Smooth muscle cell (in vitro differentiated cells): ENCODE measurements around the gene DISP2. TPM values are rescaled to one million over a fixed set of nuclear protein-coding genes. Genes with fewer than 3 reads are reported as not detected.
A peak's percentile ranks its signal among the peaks of the same experiment; 100 is the strongest.

ENCODE experiments used
- DNase-seq: peaks from one replicate; lab custom pipeline; 2025; ENCODE audit not compliant: unreplicated experiment; lab: John Stamatoyannopoulos, UW
- H2AFZ ChIP-seq: fragments of 200-600 bp; sonication (generic); 2 replicates; pipeline ENCODE4 v1.6.0; 2016; ENCODE audit warnings: antibody characterized with exemption, low read depth, mild to moderate bottlenecking
- H3F3A ChIP-seq: fragments of 200-600 bp; sonication (generic); 2 replicates; pipeline ENCODE4 v1.6.0; 2017; ENCODE audit warnings: antibody characterized with exemption, low read depth
- H3K27ac ChIP-seq: fragments of 200-600 bp; sonication (generic); 2 replicates; pipeline ENCODE4 v1.5.1; 2016; ENCODE audit warnings: low read depth, mild to moderate bottlenecking
- H3K27me3 ChIP-seq: fragments of 200-600 bp; sonication (generic); 2 replicates; pipeline ENCODE4 v1.6.1; 2016; ENCODE audit warnings: low read depth, mild to moderate bottlenecking
- H3K36me3 ChIP-seq: fragments of 200-600 bp; sonication (generic); 2 replicates; pipeline ENCODE4 v1.5.1; 2016; ENCODE audit warnings: low read depth
- H3K4me1 ChIP-seq: fragments of 200-600 bp; sonication (generic); 2 replicates; pipeline ENCODE4 v1.5.1; 2016; ENCODE audit warnings: low read depth
- H3K4me2 ChIP-seq: fragments of 200-600 bp; sonication (generic); 2 replicates; pipeline ENCODE4 v1.6.0; 2016; ENCODE audit warnings: mild to moderate bottlenecking
- H3K4me3 ChIP-seq: fragments of 200-600 bp; sonication (generic); 2 replicates; pipeline ENCODE4 v1.5.1; 2016; ENCODE audit warnings: mild to moderate bottlenecking
- H3K79me2 ChIP-seq: fragments of 200-600 bp; sonication (generic); 2 replicates; pipeline ENCODE4 v1.6.0; 2016; ENCODE audit warnings: low read depth, mild to moderate bottlenecking
- H3K9ac ChIP-seq: fragments of 200-600 bp; sonication (generic); 2 replicates; pipeline ENCODE4 v1.6.0; 2016; ENCODE audit warnings: low read depth
- H3K9me3 ChIP-seq: fragments of 200-600 bp; sonication (generic); replicated peaks from 2 replicates; pipeline ENCODE4 v1.5.1; 2016; ENCODE audit warnings: low read depth
- H4K20me1 ChIP-seq: fragments of 200-600 bp; sonication (generic); 2 replicates; pipeline ENCODE4 v1.6.0; 2016; ENCODE audit warnings: low read depth
- WGBS: methylation state at CpG from one replicate; pipeline ENCODE4 v1.1.7; 2016; ENCODE audit warnings: low lambda C conversion rate; 5-methylcytosine and 5-hydroxymethylcytosine counted together
- polyA plus RNA-seq: library from polyadenylated mRNA; unstranded; fragments of >200 nt; fragmentation: Nextera tagmentation; extraction: Ambion mirVana; gene quantifications from 2 replicates; pipeline ENCODE4 v1.2.1, GENCODE V29; 2016
- total RNA-seq: library from RNA; depleted of rRNA; stranded (reverse); fragments of >200 nt; gene quantifications from 2 replicates; pipeline ENCODE4 v1.2.3, GENCODE V29; 2014
- TF ChIP-seq, protein P1 (sequence below): fragments of 200-600 bp; sonication (generic); IDR thresholded peaks from 2 replicates; pipeline ENCODE4 v1.5.1; 2017; ENCODE audit warnings: borderline replicate concordance, mild to moderate bottlenecking, antibody characterized with exemption; ENCODE audit not compliant: insufficient read depth, poor library complexity, severe bottlenecking

DISP2 gene
- total and polyA plus RNA-seq, 2 experiments from 2014 or later: 0.46 to 0.58 TPM

DNA sequence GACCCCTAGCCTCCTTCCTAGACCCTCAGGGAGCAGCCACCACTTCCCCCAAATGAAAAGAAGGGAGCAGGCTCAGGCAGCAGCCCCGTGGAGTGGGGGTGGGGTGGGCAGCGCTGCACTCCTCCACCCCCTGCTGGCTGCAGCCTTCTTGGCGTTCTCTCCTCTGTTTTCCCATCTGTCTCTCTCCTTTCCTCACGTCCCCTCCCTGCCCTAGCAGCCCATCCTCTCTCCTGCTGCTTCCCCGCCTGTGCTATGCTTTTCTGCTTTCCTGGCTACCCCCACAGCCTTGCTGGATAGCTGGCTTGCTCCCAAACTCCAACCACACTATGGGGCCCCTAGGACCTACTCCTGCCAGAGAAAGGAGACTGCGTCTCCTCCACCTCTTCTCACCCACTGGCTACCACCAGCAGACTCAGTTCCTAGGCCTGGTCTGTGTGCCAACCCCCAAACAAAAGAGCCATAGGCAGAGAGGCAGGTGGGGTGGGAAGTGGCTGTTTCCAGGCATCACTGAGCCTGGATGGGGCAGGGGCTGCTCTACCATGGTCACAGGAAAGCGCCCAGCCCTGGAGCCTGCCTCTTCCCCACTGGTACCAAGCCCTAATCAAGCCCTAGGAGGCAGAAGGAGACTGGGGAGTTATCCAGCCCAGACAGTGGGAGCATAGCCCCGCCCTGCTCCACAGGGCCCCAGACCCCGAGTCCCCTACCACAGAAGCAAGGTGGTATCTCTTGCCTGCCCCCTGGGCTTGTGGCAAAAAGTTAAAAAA is 3.4 kb upstream of the DISP2 start:
- 42% methylated on average over 8 of the region's 9 CpGs for WGBS
- no peaks in the 10 kb centered on the region for H3F3A ChIP-seq
- H3K27ac ChIP-seq: no peak overlapping the region
- no peak overlapping the region for H3K9ac ChIP-seq
- H3K27me3 ChIP-seq: no peaks in the 10 kb centered on the region
- TF ChIP-seq, protein P1, sequence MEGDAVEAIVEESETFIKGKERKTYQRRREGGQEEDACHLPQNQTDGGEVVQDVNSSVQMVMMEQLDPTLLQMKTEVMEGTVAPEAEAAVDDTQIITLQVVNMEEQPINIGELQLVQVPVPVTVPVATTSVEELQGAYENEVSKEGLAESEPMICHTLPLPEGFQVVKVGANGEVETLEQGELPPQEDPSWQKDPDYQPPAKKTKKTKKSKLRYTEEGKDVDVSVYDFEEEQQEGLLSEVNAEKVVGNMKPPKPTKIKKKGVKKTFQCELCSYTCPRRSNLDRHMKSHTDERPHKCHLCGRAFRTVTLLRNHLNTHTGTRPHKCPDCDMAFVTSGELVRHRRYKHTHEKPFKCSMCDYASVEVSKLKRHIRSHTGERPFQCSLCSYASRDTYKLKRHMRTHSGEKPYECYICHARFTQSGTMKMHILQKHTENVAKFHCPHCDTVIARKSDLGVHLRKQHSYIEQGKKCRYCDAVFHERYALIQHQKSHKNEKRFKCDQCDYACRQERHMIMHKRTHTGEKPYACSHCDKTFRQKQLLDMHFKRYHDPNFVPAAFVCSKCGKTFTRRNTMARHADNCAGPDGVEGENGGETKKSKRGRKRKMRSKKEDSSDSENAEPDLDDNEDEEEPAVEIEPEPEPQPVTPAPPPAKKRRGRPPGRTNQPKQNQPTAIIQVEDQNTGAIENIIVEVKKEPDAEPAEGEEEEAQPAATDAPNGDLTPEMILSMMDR: peak; percentile 44
- H3K79me2 ChIP-seq: no peaks in the 10 kb centered on the region
- no peaks in the 10 kb centered on the region for H3K36me3 ChIP-seq
- H2AFZ ChIP-seq: no peak overlapping the region
- H3K9me3 ChIP-seq: no peaks in the 10 kb centered on the region
- H4K20me1 ChIP-seq: no peaks in the 10 kb centered on the region
- no peak overlapping the region for H3K4me2 ChIP-seq
- DNase-seq: peak; percentile 7
- no peaks in the 10 kb centered on the region for H3K4me1 ChIP-seq
- no peak overlapping the region for H3K4me3 ChIP-seq

GRCh38 chr15:40355976-40356585 is 1.9 kb upstream of the DISP2 start:
- no peaks in the 10 kb centered on the region for H4K20me1 ChIP-seq
- H3K9ac ChIP-seq: no peak overlapping the region
- no peak overlapping the region for H3K27ac ChIP-seq
- TF ChIP-seq, protein P1: no peak
- no peak overlapping the region for H3K4me2 ChIP-seq
- no peaks in the 10 kb centered on the region for H3K79me2 ChIP-seq
- H3F3A ChIP-seq: no peaks in the 10 kb centered on the region
- H3K27me3 ChIP-seq: peaks cover 5% of the 10 kb centered on the region
- no peaks in the 10 kb centered on the region for H3K36me3 ChIP-seq
- H3K4me1 ChIP-seq: no peaks in the 10 kb centered on the region
- H3K9me3 ChIP-seq: no peaks in the 10 kb centered on the region
- no peak for DNase-seq
- 97% methylated on average over 5 of the region's 5 CpGs for WGBS
- H2AFZ ChIP-seq: no peak overlapping the region
- H3K4me3 ChIP-seq: no peak overlapping the region

GRCh38 chr15:40357246-40357645 is 773 bp upstream of the DISP2 start:
- H3K27me3 ChIP-seq: peaks cover 12% of the 10 kb centered on the region
- no peak overlapping the region for H2AFZ ChIP-seq
- no peak overlapping the region for H3K9ac ChIP-seq
- no peaks in the 10 kb centered on the region for H4K20me1 ChIP-seq
- H3K27ac ChIP-seq: no peak overlapping the region
- no peak for DNase-seq
- H3K4me2 ChIP-seq: peak overlapping the region; percentile 96
- WGBS: 79% methylated on average over 1 of the region's 1 CpG
- no peaks in the 10 kb centered on the region for H3K36me3 ChIP-seq
- H3K9me3 ChIP-seq: no peaks in the 10 kb centered on the region
- TF ChIP-seq, protein P1: no peak
- peak overlapping the region; percentile 59 for H3K4me3 ChIP-seq
- H3K4me1 ChIP-seq: no peaks in the 10 kb centered on the region
- H3K79me2 ChIP-seq: no peaks in the 10 kb centered on the region
- H3F3A ChIP-seq: no peaks in the 10 kb centered on the region
